ENCODE results near the gene ASIC4. TPM values are rescaled to one million over a fixed set of nuclear protein-coding genes. Genes with fewer than 3 reads are reported as not detected.

Gene ASIC4
- polyA plus RNA-seq, 1 experiment, result 0.09 TPM

- POLR2A ChIA-PET, result no interaction called here
- CTCF ChIA-PET, result interaction anchor here (1.4 to 42.0 kb wide), 3 partner anchors 17 to 89 kb away, joined by 4 to 872 read pairs (median 28); partner anchors contain the start of genes ASIC4, CHPF and TMEM198
Observed at GRCh38 chr2:219493086-219493485, 21.2 kb upstream of the ASIC4 start.

DNA sequence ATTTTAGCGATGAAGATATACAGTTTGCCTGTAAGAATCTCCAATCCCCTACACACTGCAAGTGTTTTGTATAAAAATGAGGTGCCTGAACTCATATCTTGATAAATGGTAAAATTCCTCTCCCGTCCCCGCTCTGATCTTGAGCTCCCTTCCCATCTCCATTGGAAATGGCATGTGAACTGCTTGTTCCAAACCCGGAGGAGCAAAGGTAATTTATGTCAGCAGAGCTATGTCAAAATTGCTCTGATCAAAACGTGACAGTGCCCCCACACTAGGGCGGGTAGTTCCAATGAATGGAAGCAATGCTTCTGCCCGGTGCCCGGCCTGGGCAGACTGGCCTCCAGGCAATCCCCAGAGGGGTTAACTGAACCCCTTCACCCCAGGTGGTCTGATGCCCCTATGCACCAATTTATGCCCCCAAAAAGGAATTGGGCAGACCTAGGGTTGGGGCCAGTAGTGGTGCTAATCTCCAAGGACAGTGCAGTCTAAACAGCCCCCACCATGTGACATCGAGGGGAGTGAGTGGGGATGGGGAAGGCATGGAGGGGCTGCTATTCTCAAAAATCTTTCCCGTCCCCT, 19.2 kb upstream of the ASIC4 start:
- Histone ChIP-seq H3K36me3 (ENCODE audit: control insufficient read depth, insufficient read depth, low read length) (peaks cover 4% of the 10 kb centered on the region), H3K27me3 (ENCODE audit: control insufficient read depth, insufficient read depth, low read length) (no peaks in the 10 kb centered on the region), H3K4me3 (ENCODE audit: low read depth, low read length) (no peak overlapping the region)
- TF ChIP-seq CTCF (IDR thresholded peaks at IDR 0.05; ENCODE audit: insufficient read depth, low read depth, low read length), result no peak
- no peak for DNase-seq (ENCODE audit: low read depth)
- ChIA-PET CTCF (interaction anchor here (0.6 to 42.0 kb wide), 22 partner anchors 9 to 517 kb away, joined by 3 to 872 read pairs (median 6); partner anchors contain the start of genes ASIC4, CHPF and TMEM198), POLR2A (interaction anchor here (0.6 kb wide), 1 partner anchor 266 kb away, joined by 3 read pairs; no protein-coding TSS in a partner anchor)

More at GRCh38 chr2:219493086-219493485, 21.2 kb upstream of the ASIC4 start:
- Histone ChIP-seq H3K27me3 (ENCODE audit: control insufficient read depth, insufficient read depth, low read length) (no peaks in the 10 kb centered on the region), H3K4me3 (ENCODE audit: low read depth, low read length) (no peak overlapping the region), H3K36me3 (ENCODE audit: control insufficient read depth, insufficient read depth, low read length) (peaks cover 16% of the 10 kb centered on the region)
- TF ChIP-seq CTCF (IDR thresholded peaks at IDR 0.05; ENCODE audit: insufficient read depth, low read depth, low read length), result no peak
- DNase-seq (ENCODE audit: low read depth), result no peak

DNA sequence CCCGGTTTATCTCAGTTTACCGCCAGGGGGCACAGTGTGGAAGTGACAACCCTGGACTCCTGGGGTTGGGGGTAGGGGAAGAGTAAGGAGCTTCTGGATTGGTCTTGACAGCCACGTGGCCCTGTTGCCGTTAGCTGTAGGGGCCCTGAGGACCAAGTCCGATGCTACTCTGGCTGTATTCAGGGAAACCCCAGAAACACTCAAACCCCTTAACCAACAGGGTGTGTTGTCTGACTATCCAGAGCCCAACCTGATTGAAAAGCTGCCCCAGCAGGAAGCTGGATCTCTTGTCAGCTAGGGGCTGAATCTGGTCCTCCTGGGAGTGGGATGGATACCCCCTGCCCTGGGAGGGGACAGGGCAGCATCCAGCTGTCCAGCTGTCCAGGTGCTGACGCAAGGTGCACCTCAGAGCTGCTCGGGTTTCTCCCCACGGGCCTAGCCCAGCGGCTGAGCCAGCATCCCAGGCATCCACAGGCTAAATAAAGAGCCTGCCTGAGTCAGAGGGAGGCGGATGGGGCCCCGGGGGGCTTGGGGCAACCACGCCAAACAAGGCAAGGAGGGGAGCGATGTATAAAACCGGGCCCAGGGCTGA, 18.7 kb upstream of the ASIC4 start:
- H3K27me3 ChIP-seq (ENCODE audit: control insufficient read depth, insufficient read depth, low read length), result no peaks in the 10 kb centered on the region
- ChIA-PET CTCF (interaction anchor here (0.6 to 42.0 kb wide), 23 partner anchors 9 to 517 kb away, joined by 3 to 872 read pairs (median 7); partner anchors contain the start of genes ASIC4, CHPF and TMEM198), POLR2A (interaction anchor here (0.6 kb wide), 1 partner anchor 267 kb away, joined by 3 read pairs; no protein-coding TSS in a partner anchor)
- TF ChIP-seq CTCF (IDR thresholded peaks at IDR 0.05; ENCODE audit: insufficient read depth, low read depth, low read length), result peak; percentile 78
- DNase-seq (ENCODE audit: low read depth), result no peak
- H3K36me3 ChIP-seq (ENCODE audit: control insufficient read depth, insufficient read depth, low read length), result peaks cover 4% of the 10 kb centered on the region
- no peak overlapping the region for H3K4me3 ChIP-seq (ENCODE audit: low read depth, low read length)

DNA sequence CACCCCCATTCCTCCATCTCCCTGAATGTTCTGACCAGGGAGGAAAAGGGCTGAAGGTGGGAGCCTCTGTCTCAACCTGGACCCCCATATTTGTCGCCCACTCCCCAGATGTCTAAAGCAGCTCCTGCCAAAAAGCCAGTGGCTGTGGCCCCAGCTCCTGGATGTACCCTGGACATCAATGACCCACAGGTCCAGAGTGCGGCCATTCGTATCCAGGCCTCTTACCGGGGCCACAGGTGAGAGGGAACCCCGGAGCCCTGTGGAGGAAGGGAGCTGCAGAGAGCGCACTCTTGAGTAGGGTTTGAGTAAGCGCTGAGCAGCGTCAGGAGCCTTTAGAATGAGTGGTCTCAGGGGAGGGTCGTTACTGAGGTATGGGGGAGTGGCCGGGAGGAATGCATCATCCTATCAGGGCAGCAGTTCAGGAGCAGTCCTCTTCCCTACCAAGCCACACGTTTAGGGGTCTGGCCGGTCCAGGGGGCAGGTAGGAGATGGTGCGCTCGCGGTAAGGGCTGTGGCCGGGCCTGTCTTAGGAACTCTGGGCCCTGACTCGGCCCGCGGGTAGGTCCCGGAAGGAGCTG, 17.9 kb upstream of the ASIC4 start:
- ChIA-PET POLR2A (interaction anchor here (0.7 kb wide), 1 partner anchor 109 kb away, joined by 3 read pairs; the partner anchor contains the start of gene DNPEP), CTCF (interaction anchor here (0.6 to 42.0 kb wide), 20 partner anchors 9 to 92 kb away, joined by 3 to 872 read pairs (median 6); partner anchors contain the start of genes ASIC4, CHPF and TMEM198)
- no peak overlapping the region for H3K4me3 ChIP-seq (ENCODE audit: low read depth, low read length)
- peaks cover 3% of the 10 kb centered on the region for H3K36me3 ChIP-seq (ENCODE audit: control insufficient read depth, insufficient read depth, low read length)
- no peak for TF ChIP-seq CTCF (IDR thresholded peaks at IDR 0.05; ENCODE audit: insufficient read depth, low read depth, low read length)
- no peaks in the 10 kb centered on the region for H3K27me3 ChIP-seq (ENCODE audit: control insufficient read depth, insufficient read depth, low read length)
- DNase-seq (ENCODE audit: low read depth), result no peak

Measured in BJ (cell line).